Hematopoietic multipotent progenitor cell treated with erythropoietin and hydrocortisone succinate and interleukin-3 and kit ligand, for 4 days (in vitro differentiated cells): Measurements from ENCODE around the gene GPR87.

Source experiments
- DNase-seq: peaks from one replicate; pipeline ENCODE4 v3.0.0-alpha.2; 2015

The GPR87 gene

GRCh38 chr3:151281671-151282324 is 34.8 kb downstream of the GPR87 start:
- no peak for DNase-seq

DNA sequence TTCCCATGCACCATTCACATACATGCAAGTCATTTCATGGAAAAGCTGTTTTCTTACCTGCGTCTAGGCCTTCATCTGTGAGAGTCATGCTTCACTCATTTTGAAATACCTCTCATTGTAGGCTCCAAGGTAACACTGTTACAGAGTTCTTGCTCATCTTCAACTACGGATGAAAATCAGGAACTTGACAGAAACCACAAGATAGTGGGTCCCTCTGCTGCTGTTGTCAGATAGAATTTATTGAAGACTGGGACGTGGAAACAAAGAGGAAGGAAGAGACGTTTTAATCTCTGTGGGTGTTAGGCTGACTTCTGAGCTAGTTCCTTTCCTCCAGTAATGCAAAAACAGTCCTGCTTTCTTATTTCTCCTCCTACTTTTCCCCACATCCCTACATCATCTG is 38.4 kb downstream of the GPR87 start, which contains the start of gene P2RY14:
TSS of gene P2RY14 (minus strand) at position 313 of the 400 bp plus-strand sequence. CDS start 64,226 bp downstream, outside the sequence.
- peak; percentile 88 for DNase-seq

- no peak for DNase-seq
These were observed 40.0 kb downstream of the GPR87 start for GRCh38 chr3:151276687-151277042.

GRCh38 chr3:151276038-151276686 is 40.5 kb downstream of the GPR87 start:
- no peak for DNase-seq

GRCh38 chr3:151275091-151275490 is 41.5 kb downstream of the GPR87 start:
- DNase-seq, result peak; percentile 74

DNA sequence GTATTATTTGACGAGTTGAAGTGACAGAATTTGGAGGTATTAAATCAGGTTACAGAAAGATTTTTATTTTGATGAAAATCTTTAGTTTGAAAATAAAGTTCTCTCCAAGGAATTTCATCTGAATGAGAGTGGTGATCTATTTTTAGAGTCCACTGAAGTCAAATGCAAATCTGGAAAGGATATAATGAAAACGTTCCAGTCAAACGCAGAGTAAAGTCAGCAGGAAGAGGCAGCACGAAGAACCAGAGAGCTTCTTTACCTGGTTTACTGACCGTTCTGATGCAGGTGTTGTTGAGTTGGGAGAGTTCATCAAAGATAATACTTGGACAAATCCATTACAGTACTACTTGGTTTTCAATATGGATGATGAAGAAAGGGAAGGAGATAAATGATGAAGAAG is 47.0 kb downstream of the GPR87 start:
- no peak for DNase-seq

DNA sequence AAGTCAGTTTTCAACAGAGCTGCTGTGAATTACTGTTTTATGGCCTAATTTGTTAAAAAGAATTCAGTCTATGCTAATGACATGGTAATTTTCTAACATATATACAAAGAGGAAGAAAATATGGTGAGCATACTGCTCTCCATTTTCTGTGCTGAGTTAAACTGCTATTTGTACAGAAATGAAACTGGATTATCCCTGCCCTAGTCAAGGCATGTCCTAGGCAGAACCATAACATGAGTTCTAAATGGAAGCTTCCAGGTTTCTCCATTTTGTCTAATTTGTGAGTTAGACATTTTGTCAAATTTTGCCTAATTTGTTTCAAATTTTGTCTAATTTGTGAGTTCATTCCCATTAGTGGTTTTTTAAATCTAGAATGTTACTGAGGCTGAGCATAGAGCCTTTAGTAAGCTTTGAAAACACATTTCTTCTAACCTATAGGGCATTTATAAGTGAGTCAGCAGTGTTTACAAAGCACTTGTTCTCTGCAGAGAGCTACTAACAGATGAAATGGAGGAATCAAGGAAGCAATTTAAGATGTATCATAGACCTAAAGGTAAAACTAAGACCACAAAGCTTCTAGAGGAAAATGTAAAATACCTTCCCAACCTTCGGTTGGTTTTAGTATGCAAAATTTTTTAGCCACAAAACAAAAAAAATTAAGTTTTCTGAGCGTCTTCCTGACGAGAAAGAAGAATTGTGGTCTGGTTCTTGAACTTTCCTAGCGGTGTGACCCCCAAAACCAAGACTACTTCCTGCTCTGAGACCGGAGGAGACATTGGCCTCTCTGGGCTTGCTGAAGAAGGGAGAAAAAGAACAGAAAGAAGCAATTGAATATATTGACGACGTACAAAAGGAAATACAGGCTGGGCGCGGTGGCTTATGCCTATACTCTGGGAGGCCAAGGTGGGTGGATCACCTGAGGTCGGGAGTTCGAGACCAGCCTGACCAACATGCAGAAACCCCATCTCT is 48.1 kb downstream of the GPR87 start:
- no peak for DNase-seq

DNA sequence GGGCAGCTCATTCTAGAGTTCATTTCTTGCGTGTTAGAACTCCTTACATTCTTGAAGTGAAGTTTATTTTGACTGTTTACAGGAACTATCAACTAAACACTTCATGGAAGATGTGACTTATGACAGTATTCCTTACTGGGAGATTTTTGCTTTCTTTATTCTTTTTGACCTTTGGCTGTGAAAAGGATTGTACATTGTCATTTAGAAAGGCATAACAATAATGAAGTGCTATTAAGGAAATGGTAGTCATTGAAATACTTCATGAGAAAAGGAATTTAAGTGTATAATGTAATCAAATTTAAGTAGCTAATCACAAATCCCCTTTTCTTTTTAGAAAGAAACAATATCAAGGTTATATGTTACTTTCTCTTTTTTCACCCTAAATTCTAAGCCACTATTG is 49.6 kb downstream of the GPR87 start:
- DNase-seq, result no peak

- peak; percentile 84 for DNase-seq
These were observed 50.8 kb downstream of the GPR87 start for GRCh38 chr3:151265866-151266265.

- peak; percentile 58 for DNase-seq
These were observed 51.5 kb downstream of the GPR87 start for GRCh38 chr3:151265166-151265565.

GRCh38 chr3:151264605-151265004 is 52.0 kb downstream of the GPR87 start:
- DNase-seq, result peak; percentile 30

DNA sequence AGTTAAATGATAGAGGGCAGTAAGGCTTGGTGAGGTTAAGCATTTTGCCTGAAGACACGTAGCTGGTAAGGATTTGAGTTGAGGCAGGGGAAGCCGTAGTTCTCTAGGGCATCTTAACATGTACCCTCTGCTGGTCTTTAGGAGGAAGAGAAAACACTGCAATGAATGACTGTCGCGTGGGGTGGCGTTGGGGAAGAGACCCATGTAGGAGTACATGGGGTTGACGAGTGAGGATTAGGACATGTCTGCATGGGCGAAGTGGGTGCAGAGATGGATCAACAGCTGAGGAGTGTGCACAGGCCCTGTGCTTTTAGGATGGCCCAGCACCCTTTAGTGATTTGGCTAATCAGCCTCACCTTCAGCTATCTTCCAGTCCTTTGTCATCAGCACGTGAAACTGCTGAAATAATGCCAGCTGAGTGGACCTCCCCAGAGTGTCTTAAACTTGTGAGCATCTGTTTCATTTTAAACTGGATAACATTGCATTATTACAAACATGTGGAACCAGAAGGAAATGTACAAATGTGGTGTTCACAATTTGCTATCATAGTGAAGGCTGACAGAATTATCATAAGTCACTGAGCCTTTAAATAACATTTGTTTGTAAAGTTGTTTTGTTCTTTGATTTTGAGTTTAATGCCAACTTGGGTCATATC is 53.6 kb downstream of the GPR87 start:
- no peak for DNase-seq

- DNase-seq, result no peak
These were observed 57.0 kb downstream of the GPR87 start for GRCh38 chr3:151259664-151260063.

- DNase-seq, result no peak
These were observed 59.9 kb downstream of the GPR87 start for GRCh38 chr3:151256749-151257148.

GRCh38 chr3:151248772-151249337 is 67.8 kb downstream of the GPR87 start:
- no peak for DNase-seq
